Kidney epithelial cell (primary cell): ENCODE data around the gene GPR137B. TPM values are rescaled to one million over a fixed set of nuclear protein-coding genes. Genes with fewer than 3 reads are reported as not detected.
"Not testable (repeated sequence)": the region's sequence is repeated elsewhere in the genome, so short reads cannot be mapped to it uniquely, and the experiment has no call there.

Source experiments
- DNase-seq: peaks from one replicate; pipeline ENCODE4 v3.0.0-alpha.2; 2010; ENCODE audit warnings: low read depth
- H3K27me3 ChIP-seq: 2 replicates; pipeline ENCODE4 v1.6.0; 2011; ENCODE audit warnings: low read length; ENCODE audit not compliant: control insufficient read depth, insufficient read depth
- H3K36me3 ChIP-seq: 2 replicates; pipeline ENCODE4 v1.5.1; 2011; ENCODE audit warnings: low read length; ENCODE audit not compliant: control insufficient read depth, insufficient read depth
- H3K4me3 ChIP-seq: 2 replicates; pipeline ENCODE4 v1.5.1; 2011; ENCODE audit warnings: low read depth, mild to moderate bottlenecking, control low read depth, low read length
- total RNA-seq: library from RNA; depleted of rRNA; stranded (reverse); fragments of >200 nt; gene quantifications from 2 replicates; pipeline ENCODE4 v1.2.3, GENCODE V29; 2015
- TF ChIP-seq, protein P1 (sequence below): IDR thresholded peaks from 2 replicates; pipeline ENCODE4 v1.5.1; 2011; ENCODE audit warnings: mild to moderate bottlenecking, moderate library complexity, low read length, control low read depth, inconsistent platforms; ENCODE audit not compliant: insufficient read depth, poor library complexity, severe bottlenecking

Gene GPR137B, protein sequence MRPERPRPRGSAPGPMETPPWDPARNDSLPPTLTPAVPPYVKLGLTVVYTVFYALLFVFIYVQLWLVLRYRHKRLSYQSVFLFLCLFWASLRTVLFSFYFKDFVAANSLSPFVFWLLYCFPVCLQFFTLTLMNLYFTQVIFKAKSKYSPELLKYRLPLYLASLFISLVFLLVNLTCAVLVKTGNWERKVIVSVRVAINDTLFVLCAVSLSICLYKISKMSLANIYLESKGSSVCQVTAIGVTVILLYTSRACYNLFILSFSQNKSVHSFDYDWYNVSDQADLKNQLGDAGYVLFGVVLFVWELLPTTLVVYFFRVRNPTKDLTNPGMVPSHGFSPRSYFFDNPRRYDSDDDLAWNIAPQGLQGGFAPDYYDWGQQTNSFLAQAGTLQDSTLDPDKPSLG
- 26.8 and 27.7 TPM in 2 replicates for total RNA-seq

DNA sequence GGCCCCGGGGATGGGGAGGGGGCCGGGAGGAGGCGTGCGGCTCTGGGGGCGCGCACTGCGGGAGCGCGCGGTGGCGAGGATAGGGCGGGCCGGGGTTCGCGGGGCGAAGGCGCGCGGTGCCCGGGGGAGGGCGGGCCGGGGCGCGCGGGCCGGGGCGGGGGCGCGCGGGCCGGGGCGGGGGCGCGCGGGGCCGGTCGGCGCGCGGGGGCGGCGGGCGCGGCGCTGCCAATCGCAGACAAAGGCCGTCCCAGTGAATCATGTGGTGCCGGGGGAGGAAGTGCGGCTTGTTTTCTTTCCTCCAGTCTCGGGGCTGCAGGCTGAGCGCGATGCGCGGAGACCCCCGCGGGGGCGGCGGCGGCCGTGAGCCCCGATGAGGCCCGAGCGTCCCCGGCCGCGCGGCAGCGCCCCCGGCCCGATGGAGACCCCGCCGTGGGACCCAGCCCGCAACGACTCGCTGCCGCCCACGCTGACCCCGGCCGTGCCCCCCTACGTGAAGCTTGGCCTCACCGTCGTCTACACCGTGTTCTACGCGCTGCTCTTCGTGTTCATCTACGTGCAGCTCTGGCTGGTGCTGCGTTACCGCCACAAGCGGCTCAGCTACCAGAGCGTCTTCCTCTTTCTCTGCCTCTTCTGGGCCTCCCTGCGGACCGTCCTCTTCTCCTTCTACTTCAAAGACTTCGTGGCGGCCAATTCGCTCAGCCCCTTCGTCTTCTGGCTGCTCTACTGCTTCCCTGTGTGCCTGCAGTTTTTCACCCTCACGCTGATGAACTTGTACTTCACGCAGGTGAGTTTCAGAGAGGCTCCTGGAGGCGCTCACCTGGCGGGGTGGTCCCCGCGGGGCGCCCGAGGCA is at the start of gene GPR137B:
GPR137B (plus strand) TSS at position 287 of the 851 bp plus-strand sequence; CDS start at position 371, 84 bp downstream.
- DNase-seq: no peak
- Histone ChIP-seq H3K36me3 (no peaks in the 10 kb centered on the region), H3K4me3 (peak within 1 kb of the TSS; percentile 53), H3K27me3 (peaks cover 26% of the 10 kb centered on the region)
- TF ChIP-seq, protein P1, sequence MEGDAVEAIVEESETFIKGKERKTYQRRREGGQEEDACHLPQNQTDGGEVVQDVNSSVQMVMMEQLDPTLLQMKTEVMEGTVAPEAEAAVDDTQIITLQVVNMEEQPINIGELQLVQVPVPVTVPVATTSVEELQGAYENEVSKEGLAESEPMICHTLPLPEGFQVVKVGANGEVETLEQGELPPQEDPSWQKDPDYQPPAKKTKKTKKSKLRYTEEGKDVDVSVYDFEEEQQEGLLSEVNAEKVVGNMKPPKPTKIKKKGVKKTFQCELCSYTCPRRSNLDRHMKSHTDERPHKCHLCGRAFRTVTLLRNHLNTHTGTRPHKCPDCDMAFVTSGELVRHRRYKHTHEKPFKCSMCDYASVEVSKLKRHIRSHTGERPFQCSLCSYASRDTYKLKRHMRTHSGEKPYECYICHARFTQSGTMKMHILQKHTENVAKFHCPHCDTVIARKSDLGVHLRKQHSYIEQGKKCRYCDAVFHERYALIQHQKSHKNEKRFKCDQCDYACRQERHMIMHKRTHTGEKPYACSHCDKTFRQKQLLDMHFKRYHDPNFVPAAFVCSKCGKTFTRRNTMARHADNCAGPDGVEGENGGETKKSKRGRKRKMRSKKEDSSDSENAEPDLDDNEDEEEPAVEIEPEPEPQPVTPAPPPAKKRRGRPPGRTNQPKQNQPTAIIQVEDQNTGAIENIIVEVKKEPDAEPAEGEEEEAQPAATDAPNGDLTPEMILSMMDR: no peak

DNA sequence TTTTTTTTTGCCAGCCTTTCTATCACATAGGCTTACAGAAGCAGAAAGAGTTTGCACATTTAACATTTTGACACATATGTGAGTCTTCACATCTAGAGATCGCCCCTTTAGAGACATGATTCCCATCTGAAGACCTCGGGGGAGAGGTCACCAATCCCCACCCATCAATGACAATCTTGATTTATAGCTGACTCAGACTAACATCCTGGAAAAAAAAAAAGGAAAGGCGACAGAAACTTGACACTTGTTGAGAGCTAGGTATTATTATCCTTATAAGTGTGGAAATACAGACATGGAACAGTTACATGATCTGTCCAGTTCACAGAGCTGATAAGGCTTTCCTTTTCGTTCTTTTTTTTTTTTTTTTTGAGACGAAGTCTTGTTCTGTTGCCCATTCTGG is 49.4 kb upstream of the GPR137B start:
- no peak overlapping the region for H3K4me3 ChIP-seq
- TF ChIP-seq, protein P1: no peak

DNA sequence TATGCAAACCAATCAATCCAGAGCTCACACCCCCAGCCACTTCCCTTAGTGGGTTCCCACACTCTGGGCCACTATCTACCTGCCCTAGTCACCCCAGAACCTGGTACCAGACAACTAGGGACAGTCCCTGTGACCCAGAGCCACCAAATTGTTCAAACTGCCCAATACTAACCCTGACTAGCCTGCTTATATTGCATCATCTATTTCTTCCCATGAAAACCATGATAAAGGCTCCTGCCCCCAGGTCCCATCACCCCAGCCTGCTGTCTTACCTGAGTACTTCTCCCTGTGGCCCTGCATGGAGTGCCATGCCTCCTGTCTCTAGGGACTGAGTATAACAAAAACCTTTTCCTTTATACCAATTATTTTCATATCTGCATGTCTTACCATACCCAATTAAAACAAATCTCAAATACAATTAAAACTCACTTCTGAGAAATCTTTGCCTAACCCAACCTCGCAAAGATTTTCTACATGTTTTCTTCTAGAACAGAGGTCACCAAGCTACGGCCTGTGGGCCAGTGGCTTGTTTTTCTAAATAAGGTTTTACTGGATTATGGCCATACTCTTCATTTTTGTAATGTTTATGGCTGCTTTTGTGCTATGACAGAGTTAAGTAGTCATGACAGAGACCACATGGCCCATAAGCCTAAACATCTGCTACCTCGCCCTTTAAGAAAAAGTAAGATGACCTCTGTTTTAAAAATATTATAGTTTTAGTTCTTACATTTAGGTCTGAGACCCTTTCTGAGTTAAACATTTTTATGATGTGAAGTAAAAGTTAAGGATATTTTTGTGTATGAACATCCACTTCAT is 46.4 kb upstream of the GPR137B start:
- TF ChIP-seq, protein P1: no peak
- Histone ChIP-seq H3K36me3 (no peaks in the 10 kb centered on the region), H3K27me3 (no peaks in the 10 kb centered on the region), H3K4me3 (no peak overlapping the region)
- DNase-seq: no peak

More for the DNA sequence above, 49.4 kb upstream of the GPR137B start:
- no peaks in the 10 kb centered on the region for H3K36me3 ChIP-seq
- no peaks in the 10 kb centered on the region for H3K27me3 ChIP-seq
- no peak for DNase-seq

DNA sequence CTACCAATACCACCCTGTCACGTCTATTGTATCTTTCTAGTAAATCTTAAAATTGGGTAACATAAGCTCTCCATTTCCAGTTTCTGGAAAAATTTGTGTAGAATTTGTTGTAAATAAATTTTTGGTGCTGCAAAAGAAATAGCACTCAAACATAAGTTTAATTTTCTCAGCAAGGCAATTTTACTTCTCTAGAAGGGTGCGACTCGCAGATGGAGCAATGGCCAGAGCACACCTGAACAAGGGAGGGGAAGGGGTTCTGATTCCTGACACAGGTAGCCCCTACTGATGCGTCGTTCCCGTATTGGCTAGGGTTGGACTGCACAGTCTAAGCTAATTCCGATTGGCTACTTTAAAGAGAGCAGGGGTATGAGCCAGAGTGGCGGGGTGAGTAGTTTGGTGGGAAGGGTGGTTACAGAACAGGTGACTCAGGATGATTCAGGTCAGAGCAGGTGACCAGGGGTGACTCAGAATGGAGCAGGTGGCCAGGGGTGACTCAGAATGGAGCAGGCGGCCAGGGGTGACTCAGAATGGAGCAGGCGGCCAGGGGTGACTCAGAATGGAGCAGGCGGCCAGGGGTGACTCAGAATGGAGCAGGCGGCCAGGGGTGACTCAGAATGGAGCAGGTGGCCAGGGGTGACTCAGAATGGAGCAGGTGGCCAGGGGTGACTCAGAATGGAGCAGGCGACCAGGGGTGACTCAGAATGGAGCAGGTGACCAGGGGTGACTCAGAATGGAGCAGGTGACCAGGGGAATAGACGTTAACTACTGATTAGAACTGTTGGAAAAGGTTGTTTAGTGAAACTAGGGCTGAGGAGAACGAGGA is 45.5 kb upstream of the GPR137B start:
- DNase-seq: peak; percentile 50
- not testable (repeated sequence) for H3K4me3 ChIP-seq, H3K27me3 ChIP-seq, H3K36me3 ChIP-seq

DNA sequence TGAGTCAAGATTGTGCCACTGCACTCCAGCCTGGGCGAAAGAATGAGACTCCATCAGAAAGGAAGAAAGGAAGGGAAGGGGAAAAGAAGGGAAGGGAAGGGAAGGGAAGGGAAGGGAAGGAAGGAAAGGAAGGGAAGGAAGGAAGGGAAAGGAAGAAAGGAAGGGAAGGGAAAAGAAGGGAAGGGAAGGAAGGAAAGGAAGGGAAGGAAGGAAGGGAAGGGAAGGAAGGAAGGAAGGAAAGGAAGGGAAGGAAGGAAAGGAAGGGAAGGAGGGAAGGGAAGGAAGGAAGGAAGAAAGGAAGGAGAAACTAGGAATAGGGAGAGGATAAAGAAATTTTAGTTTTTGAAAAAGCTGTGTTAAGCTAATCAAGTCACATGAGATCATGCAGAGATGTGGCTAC is 44.1 kb upstream of the GPR137B start:
- Histone ChIP-seq H3K4me3 (no peak overlapping the region), H3K27me3 (no peaks in the 10 kb centered on the region), H3K36me3 (no peaks in the 10 kb centered on the region)
- TF ChIP-seq, protein P1: no peak
- no peak for DNase-seq
